HG03039 (cell line): ENCODE results near the gene AP3S2.
A peak's percentile ranks its signal among the peaks of the same experiment; 100 is the strongest.
"Not testable (repeated sequence)": the region's sequence is repeated elsewhere in the genome, so short reads cannot be mapped to it uniquely, and the experiment has no call there.

ENCODE experiments used
- ATAC-seq: cut with Tn5 transposase; IDR thresholded peaks from one replicate; pipeline ENCODE4 v1.9.1; 2021; ENCODE audit warnings: mild to moderate bottlenecking, moderate library complexity; ENCODE audit not compliant: unreplicated experiment

The AP3S2 gene

GRCh38 chr15:89893696-89894447 is at the start of gene AP3S2:
TSS of gene AP3S2 (minus strand) at chr15:89893994. CDS start at chr15:89893949, 45 bp downstream.
- ATAC-seq: peak; percentile 88

- ATAC-seq: no peak
These were observed 46.1 kb upstream of the AP3S2 start for GRCh38 chr15:89939910-89940309.

GRCh38 chr15:89939377-89939776 is 45.6 kb upstream of the AP3S2 start:
- ATAC-seq: not testable (repeated sequence)

- no peak for ATAC-seq
These were observed 43.9 kb upstream of the AP3S2 start for GRCh38 chr15:89937365-89938350.

- no peak for ATAC-seq
These were observed 43.0 kb upstream of the AP3S2 start for GRCh38 chr15:89936786-89937265.

- no peak for ATAC-seq
These were observed 42.4 kb upstream of the AP3S2 start for GRCh38 chr15:89936051-89936785.

GRCh38 chr15:89932880-89933279 is 39.1 kb upstream of the AP3S2 start:
- ATAC-seq: no peak

GRCh38 chr15:89928421-89928820 is 34.6 kb upstream of the AP3S2 start:
- no peak for ATAC-seq

- ATAC-seq: no peak
These were observed 32.4 kb upstream of the AP3S2 start for GRCh38 chr15:89926158-89926557.

- no peak for ATAC-seq
These were observed 23.8 kb upstream of the AP3S2 start for GRCh38 chr15:89917442-89918101.

- ATAC-seq: no peak
These were observed 22.9 kb upstream of the AP3S2 start for GRCh38 chr15:89916660-89917059.

- no peak for ATAC-seq
These were observed 19.0 kb upstream of the AP3S2 start, which contains the start of gene ARPIN for GRCh38 chr15:89912674-89913396. TSS of gene ARPIN (minus strand) at chr15:89912952. CDS start at chr15:89912835, 117 bp downstream.

GRCh38 chr15:89912145-89912673 is 18.4 kb upstream of the AP3S2 start:
- ATAC-seq: no peak

GRCh38 chr15:89910891-89911626 is 17.3 kb upstream of the AP3S2 start:
- no peak for ATAC-seq

- ATAC-seq: no peak
These were observed 15.8 kb upstream of the AP3S2 start for GRCh38 chr15:89909611-89910010.

- no peak for ATAC-seq
These were observed 14.4 kb upstream of the AP3S2 start for GRCh38 chr15:89908226-89908625.

GRCh38 chr15:89907289-89907688 is 13.5 kb upstream of the AP3S2 start:
- ATAC-seq: no peak

- ATAC-seq: no peak
These were observed 12.1 kb upstream of the AP3S2 start for GRCh38 chr15:89905846-89906378.
